Astrocyte (in vitro differentiated cells and primary cell): ENCODE data around the gene CDK6. TPM values are rescaled to one million over a fixed set of nuclear protein-coding genes. Genes with fewer than 3 reads are reported as not detected.

ENCODE experiments used
- DNase-seq: peaks from one replicate; pipeline ENCODE4 v3.0.0-alpha.2; 2010; ENCODE audit warnings: low read depth
- FAIRE-seq: peaks from 2 replicates; lab custom pipeline; 2011; peaks lifted over from hg19 to GRCh38; lab: Jason Lieb, UNC
- H2AFZ ChIP-seq: 2 replicates; pipeline ENCODE4 v1.6.0; 2012; ENCODE audit warnings: low read depth, low read length, inconsistent platforms
- H3K27ac ChIP-seq: 2 replicates; pipeline ENCODE4 v1.5.1; 2011; ENCODE audit warnings: low read depth, low read length, inconsistent platforms
- H3K27me3 ChIP-seq: 2 replicates; pipeline ENCODE4 v1.6.0; 2011; ENCODE audit warnings: low read length, inconsistent platforms; ENCODE audit not compliant: insufficient read depth
- H3K36me3 ChIP-seq: 2 replicates; pipeline ENCODE4 v1.5.1; 2011; ENCODE audit warnings: low read length, inconsistent platforms; ENCODE audit not compliant: insufficient read depth
- H3K4me1 ChIP-seq: 2 replicates; pipeline ENCODE4 v1.5.1; 2011; ENCODE audit warnings: low read length, inconsistent platforms; ENCODE audit not compliant: insufficient read depth
- H3K4me2 ChIP-seq: 2 replicates; pipeline ENCODE4 v1.6.0; 2012; ENCODE audit warnings: low read length, inconsistent platforms
- H3K4me3 ChIP-seq: 2 replicates; pipeline ENCODE4 v1.5.1; 2011; ENCODE audit warnings: low read depth, mild to moderate bottlenecking, low read length, inconsistent platforms; ENCODE audit not compliant: insufficient read depth
- H3K79me2 ChIP-seq: 2 replicates; pipeline ENCODE4 v1.6.0; 2012; ENCODE audit warnings: mild to moderate bottlenecking, low read length, inconsistent platforms; ENCODE audit not compliant: insufficient read depth
- H3K9ac ChIP-seq: 2 replicates; pipeline ENCODE4 v1.6.0; 2012; ENCODE audit warnings: mild to moderate bottlenecking, low read length, inconsistent platforms
- H3K9me3 ChIP-seq: 2 replicates; pipeline ENCODE4 v1.5.1; 2012; ENCODE audit warnings: low read depth, mild to moderate bottlenecking, low read length, inconsistent platforms; ENCODE audit not compliant: insufficient read depth
- H4K20me1 ChIP-seq: 2 replicates; pipeline ENCODE4 v1.6.0; 2012; ENCODE audit warnings: low read length, inconsistent platforms; ENCODE audit not compliant: insufficient read depth
- H3K27ac Mint-ChIP-seq: one replicate; pipeline ENCODE4 v1.8.0; 2021; ENCODE audit warnings: mild to moderate bottlenecking, mixed read lengths; ENCODE audit not compliant: unreplicated experiment
- H3K27me3 Mint-ChIP-seq: one replicate; pipeline ENCODE4 v1.8.0; 2021; ENCODE audit warnings: low read depth, mixed read lengths; ENCODE audit not compliant: unreplicated experiment
- H3K36me3 Mint-ChIP-seq: one replicate; pipeline ENCODE4 v1.8.0; 2021; ENCODE audit warnings: low read depth, mixed read lengths; ENCODE audit not compliant: unreplicated experiment
- H3K4me1 Mint-ChIP-seq: one replicate; pipeline ENCODE4 v1.8.0; 2021; ENCODE audit warnings: low read depth, mixed read lengths; ENCODE audit not compliant: unreplicated experiment
- H3K4me3 Mint-ChIP-seq: one replicate; pipeline ENCODE4 v1.8.0; 2021; ENCODE audit warnings: mild to moderate bottlenecking, moderate library complexity, mixed read lengths; ENCODE audit not compliant: unreplicated experiment
- H3K9me3 Mint-ChIP-seq: one replicate; pipeline ENCODE4 v1.8.0; 2021; ENCODE audit warnings: mild to moderate bottlenecking, mixed read lengths; ENCODE audit not compliant: unreplicated experiment
- EZH2 ChIP-seq: IDR thresholded peaks from 2 replicates; pipeline ENCODE4 v1.6.1; 2012; ENCODE audit warnings: mild to moderate bottlenecking, low read length, inconsistent platforms; ENCODE audit not compliant: insufficient read depth
- total RNA-seq: library from RNA; stranded (reverse); gene quantifications from 2 replicates; pipeline ENCODE4 v1.2.1, GENCODE V29; 2021
- TF ChIP-seq, protein P1 (sequence below): IDR thresholded peaks from 2 replicates; pipeline ENCODE4 v1.5.1; 2011; ENCODE audit warnings: low read depth, mild to moderate bottlenecking, inconsistent platforms, low read length, moderate library complexity; ENCODE audit not compliant: insufficient read depth

The CDK6 gene
- total RNA-seq, 1 donor from 2014 or later, result 160 TPM

DNA sequence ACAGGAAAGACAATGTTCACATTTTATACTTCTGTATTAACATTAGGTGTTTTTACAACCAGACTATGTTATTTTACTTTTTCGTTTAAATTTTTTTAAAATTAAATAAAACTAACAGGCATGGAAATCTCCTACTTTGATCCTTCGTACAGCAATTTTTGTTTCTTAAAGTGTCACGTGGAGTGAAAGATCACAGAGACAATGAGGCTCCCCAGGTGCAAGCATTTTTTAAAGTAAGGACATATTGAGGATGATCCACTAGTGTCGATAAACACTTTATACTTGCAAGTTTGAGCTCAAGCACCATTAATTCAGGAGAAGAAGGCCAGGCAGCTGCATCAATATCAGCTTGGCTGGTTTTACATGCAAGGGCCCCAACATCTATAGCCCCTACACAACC is 177.7 kb downstream of the CDK6 start:
- Histone ChIP-seq H3K79me2 (peaks cover 63% of the 10 kb centered on the region), H3K27ac (no peak overlapping the region), H3K27me3 (no peaks in the 10 kb centered on the region), H3K4me3 (no peak overlapping the region), H3K9ac (no peak overlapping the region), H3K4me2 (no peak overlapping the region), H3K9me3 (no peaks in the 10 kb centered on the region), H3K4me1 (no peaks in the 10 kb centered on the region), H3K36me3 (peaks cover 12% of the 10 kb centered on the region), H2AFZ (no peak overlapping the region), H4K20me1 (peaks cover 50% of the 10 kb centered on the region)
- Mint-ChIP-seq H3K27me3 (no peaks in the 10 kb centered on the region), H3K9me3 (no peaks in the 10 kb centered on the region), H3K4me3 (no peak overlapping the region), H3K4me1 (no peaks in the 10 kb centered on the region), H3K27ac (no peak overlapping the region), H3K36me3 (peaks cover 18% of the 10 kb centered on the region)
- TF ChIP-seq, protein P1, sequence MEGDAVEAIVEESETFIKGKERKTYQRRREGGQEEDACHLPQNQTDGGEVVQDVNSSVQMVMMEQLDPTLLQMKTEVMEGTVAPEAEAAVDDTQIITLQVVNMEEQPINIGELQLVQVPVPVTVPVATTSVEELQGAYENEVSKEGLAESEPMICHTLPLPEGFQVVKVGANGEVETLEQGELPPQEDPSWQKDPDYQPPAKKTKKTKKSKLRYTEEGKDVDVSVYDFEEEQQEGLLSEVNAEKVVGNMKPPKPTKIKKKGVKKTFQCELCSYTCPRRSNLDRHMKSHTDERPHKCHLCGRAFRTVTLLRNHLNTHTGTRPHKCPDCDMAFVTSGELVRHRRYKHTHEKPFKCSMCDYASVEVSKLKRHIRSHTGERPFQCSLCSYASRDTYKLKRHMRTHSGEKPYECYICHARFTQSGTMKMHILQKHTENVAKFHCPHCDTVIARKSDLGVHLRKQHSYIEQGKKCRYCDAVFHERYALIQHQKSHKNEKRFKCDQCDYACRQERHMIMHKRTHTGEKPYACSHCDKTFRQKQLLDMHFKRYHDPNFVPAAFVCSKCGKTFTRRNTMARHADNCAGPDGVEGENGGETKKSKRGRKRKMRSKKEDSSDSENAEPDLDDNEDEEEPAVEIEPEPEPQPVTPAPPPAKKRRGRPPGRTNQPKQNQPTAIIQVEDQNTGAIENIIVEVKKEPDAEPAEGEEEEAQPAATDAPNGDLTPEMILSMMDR, result no peak
- TF ChIP-seq EZH2, result no peak
- DNase-seq, result no peak
- FAIRE-seq, result no peak

DNA sequence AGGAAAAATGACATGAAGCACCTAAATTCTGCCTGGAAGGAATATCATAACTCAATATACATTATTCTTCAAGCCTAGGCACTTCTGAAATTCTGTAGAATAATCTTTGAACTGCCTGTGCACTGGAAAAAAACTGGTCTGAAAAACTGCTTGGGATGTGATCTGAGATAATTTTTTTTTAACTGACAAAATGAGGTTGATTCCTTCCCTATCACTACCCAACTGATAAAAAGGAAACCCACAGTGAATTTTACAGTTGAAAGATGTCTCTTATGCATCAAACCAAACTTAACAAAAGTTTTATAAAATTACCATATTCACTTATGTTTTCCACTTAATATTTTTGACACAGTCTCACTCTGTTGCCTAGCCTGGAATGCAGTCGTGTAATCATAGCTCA is 179.0 kb downstream of the CDK6 start:
- DNase-seq (no peak), FAIRE-seq (no peak)
- no peak overlapping the region for H3K4me3 ChIP-seq
- Mint-ChIP-seq H3K27me3 (no peaks in the 10 kb centered on the region), H3K4me3 (no peak overlapping the region), H3K36me3 (peaks cover 19% of the 10 kb centered on the region), H3K9me3 (no peaks in the 10 kb centered on the region), H3K27ac (no peak overlapping the region), H3K4me1 (no peaks in the 10 kb centered on the region)
- no peak overlapping the region for H2AFZ ChIP-seq
- H3K27me3 ChIP-seq, result no peaks in the 10 kb centered on the region
- H3K4me1 ChIP-seq, result no peaks in the 10 kb centered on the region
- peaks cover 53% of the 10 kb centered on the region for H4K20me1 ChIP-seq
- peaks cover 65% of the 10 kb centered on the region for H3K79me2 ChIP-seq
- no peak overlapping the region for H3K9ac ChIP-seq
- TF ChIP-seq EZH2, result no peak
- TF ChIP-seq, protein P1, result no peak
- H3K9me3 ChIP-seq, result no peaks in the 10 kb centered on the region
- H3K27ac ChIP-seq, result no peak overlapping the region
- H3K36me3 ChIP-seq, result peaks cover 12% of the 10 kb centered on the region
- no peak overlapping the region for H3K4me2 ChIP-seq

DNA sequence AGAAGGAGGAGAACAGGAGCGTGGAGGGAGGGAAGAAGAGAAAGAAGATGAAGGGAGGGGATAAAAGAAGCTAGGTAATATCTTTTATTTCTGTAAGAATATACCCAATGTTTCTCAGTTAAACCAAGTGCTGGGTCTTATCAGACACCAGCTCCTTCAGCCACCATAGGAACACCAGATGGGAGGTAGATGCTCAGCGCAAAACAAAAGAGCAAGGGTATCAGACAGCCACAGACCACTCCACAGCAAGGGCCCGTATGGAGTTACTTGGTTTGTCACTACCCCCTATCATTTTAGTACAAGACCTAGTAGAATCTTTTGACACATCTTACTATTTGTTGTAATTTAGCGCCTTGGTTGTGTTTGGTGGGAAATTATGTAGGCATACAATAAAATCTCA is 180.3 kb downstream of the CDK6 start:
- FAIRE-seq (no peak), DNase-seq (no peak)
- Histone ChIP-seq H3K27me3 (no peaks in the 10 kb centered on the region), H3K4me1 (no peaks in the 10 kb centered on the region), H3K36me3 (peaks cover 12% of the 10 kb centered on the region), H3K79me2 (peaks cover 64% of the 10 kb centered on the region), H3K4me3 (no peak overlapping the region), H3K4me2 (no peak overlapping the region), H2AFZ (no peak overlapping the region), H4K20me1 (peaks cover 50% of the 10 kb centered on the region), H3K27ac (no peak overlapping the region), H3K9me3 (no peaks in the 10 kb centered on the region), H3K9ac (no peak overlapping the region)
- Mint-ChIP-seq H3K27me3 (no peaks in the 10 kb centered on the region), H3K9me3 (no peaks in the 10 kb centered on the region), H3K36me3 (peaks cover 20% of the 10 kb centered on the region), H3K4me1 (no peaks in the 10 kb centered on the region), H3K4me3 (no peak overlapping the region), H3K27ac (no peak overlapping the region)
- TF ChIP-seq EZH2, result no peak
- TF ChIP-seq, protein P1, result no peak
